ENCODE data around the gene ELL2.

DNA sequence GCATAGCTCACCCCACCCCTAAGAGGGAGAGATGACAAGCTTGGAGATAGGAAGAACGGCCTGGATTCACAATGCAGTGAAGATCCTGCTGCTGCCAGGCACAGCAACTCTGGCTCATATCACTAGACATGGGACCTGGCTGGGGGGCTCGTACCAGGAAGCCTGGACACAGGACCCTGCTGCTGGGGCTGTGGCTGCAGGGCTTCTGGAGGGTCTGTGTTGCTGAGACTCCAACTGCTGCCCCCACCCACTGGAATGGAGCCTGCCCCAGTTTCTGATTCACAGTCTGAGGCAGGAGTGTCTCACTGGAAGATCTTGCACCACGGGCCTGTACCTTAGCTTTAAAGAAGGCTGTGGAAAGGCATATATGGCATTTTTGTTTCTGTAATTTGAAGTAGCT lies 108.2 kb downstream of the ELL2 start:
- TF ChIP-seq, protein P1, sequence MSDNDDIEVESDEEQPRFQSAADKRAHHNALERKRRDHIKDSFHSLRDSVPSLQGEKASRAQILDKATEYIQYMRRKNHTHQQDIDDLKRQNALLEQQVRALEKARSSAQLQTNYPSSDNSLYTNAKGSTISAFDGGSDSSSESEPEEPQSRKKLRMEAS (IDR thresholded peaks at IDR 0.05; ENCODE audit: low read depth, low read length) = no peak
- TF ChIP-seq, protein P2, sequence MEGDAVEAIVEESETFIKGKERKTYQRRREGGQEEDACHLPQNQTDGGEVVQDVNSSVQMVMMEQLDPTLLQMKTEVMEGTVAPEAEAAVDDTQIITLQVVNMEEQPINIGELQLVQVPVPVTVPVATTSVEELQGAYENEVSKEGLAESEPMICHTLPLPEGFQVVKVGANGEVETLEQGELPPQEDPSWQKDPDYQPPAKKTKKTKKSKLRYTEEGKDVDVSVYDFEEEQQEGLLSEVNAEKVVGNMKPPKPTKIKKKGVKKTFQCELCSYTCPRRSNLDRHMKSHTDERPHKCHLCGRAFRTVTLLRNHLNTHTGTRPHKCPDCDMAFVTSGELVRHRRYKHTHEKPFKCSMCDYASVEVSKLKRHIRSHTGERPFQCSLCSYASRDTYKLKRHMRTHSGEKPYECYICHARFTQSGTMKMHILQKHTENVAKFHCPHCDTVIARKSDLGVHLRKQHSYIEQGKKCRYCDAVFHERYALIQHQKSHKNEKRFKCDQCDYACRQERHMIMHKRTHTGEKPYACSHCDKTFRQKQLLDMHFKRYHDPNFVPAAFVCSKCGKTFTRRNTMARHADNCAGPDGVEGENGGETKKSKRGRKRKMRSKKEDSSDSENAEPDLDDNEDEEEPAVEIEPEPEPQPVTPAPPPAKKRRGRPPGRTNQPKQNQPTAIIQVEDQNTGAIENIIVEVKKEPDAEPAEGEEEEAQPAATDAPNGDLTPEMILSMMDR (IDR thresholded peaks at IDR 0.05; ENCODE audit: low read depth, low read length) = no peak

Data from NB4 (cell line).